ENCODE results near the gene GPHA2. TPM values are rescaled to one million over a fixed set of nuclear protein-coding genes. Genes with fewer than 3 reads are reported as not detected.
"Not testable (repeated sequence)": the region's sequence is repeated elsewhere in the genome, so short reads cannot be mapped to it uniquely, and the experiment has no call there.

Gene GPHA2, protein sequence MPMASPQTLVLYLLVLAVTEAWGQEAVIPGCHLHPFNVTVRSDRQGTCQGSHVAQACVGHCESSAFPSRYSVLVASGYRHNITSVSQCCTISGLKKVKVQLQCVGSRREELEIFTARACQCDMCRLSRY
- polyA plus RNA-seq (ENCODE audit: insufficient read length in 3 of 3), result 1 to 10 TPM; 2.0 to 3.7 (median 2.1) TPM
- long read RNA-seq, donor 1, partial matches to known transcripts, result 0 of 3 reads
- long read RNA-seq, donor 1, other reads (novel, unspliced or antisense), result 0 of 3 reads
- long read RNA-seq, donor 2, partial matches to known transcripts, result 0 of 2 reads
- long read RNA-seq, donor 2, other reads (novel, unspliced or antisense), result 0 of 2 reads
- long read RNA-seq, donor 3, partial matches to known transcripts, result 0 of 1 reads
- long read RNA-seq, donor 3, other reads (novel, unspliced or antisense), result 0 of 1 reads
- long read RNA-seq, donor 4, partial matches to known transcripts, result 0 of 3 reads
- long read RNA-seq, donor 4, other reads (novel, unspliced or antisense), result 0 of 3 reads
- long read RNA-seq, donor 5, partial matches to known transcripts, result 0 of 2 reads
- long read RNA-seq, donor 5, other reads (novel, unspliced or antisense), result 0 of 2 reads
- long read RNA-seq, donor 6, partial matches to known transcripts, result 0 of 3 reads
- long read RNA-seq, donor 6, other reads (novel, unspliced or antisense), result 0 of 3 reads
- long read RNA-seq, donor 7, partial matches to known transcripts, result 10 of 12 reads
- long read RNA-seq, donor 7, other reads (novel, unspliced or antisense), result 0 of 12 reads
- long read RNA-seq, donor 8, result 0 reads
- long read RNA-seq, donor 9, partial matches to known transcripts, result 0 of 1 reads
- long read RNA-seq, donor 9, other reads (novel, unspliced or antisense), result 0 of 1 reads
- long read RNA-seq, donor 10, result 0 reads
- long read RNA-seq, donor 11, partial matches to known transcripts, result 0 of 3 reads
- long read RNA-seq, donor 11, other reads (novel, unspliced or antisense), result 0 of 3 reads
- long read RNA-seq, donor 12, transcript GPHA2-201 (4 exons, 747 nt), result major isoform, 6 of 6 reads
- long read RNA-seq, donor 12, partial matches to known transcripts, result 0 of 6 reads
- long read RNA-seq, donor 12, other reads (novel, unspliced or antisense), result 0 of 6 reads
- long read RNA-seq, donor 13, partial matches to known transcripts, result 18 of 18 reads
- long read RNA-seq, donor 13, other reads (novel, unspliced or antisense), result 0 of 18 reads
- long read RNA-seq, donor 14, result 0 reads
- long read RNA-seq, donor 15, partial matches to known transcripts, result 24 of 25 reads
- long read RNA-seq, donor 15, other reads (novel, unspliced or antisense), result 0 of 25 reads
- long read RNA-seq, donor 16, partial matches to known transcripts, result 0 of 3 reads
- long read RNA-seq, donor 16, other reads (novel, unspliced or antisense), result 0 of 3 reads

- DNase-seq, result peak; percentile 60
Measured at GRCh38 chr11:64935359-64936081, at the start of gene GPHA2. Gene GPHA2, minus strand, starts transcription at chr11:64935893. Its CDS starts 433 bp downstream, at chr11:64935460.

GRCh38 chr11:64983339-64983738, 47.6 kb upstream of the GPHA2 start:
- DNase-seq, result not testable (repeated sequence)

GRCh38 chr11:64976651-64977050, 41.0 kb upstream of the GPHA2 start:
- DNase-seq, result no peak

GRCh38 chr11:64974124-64974523, 38.4 kb upstream of the GPHA2 start:
- DNase-seq, result no peak

DNA sequence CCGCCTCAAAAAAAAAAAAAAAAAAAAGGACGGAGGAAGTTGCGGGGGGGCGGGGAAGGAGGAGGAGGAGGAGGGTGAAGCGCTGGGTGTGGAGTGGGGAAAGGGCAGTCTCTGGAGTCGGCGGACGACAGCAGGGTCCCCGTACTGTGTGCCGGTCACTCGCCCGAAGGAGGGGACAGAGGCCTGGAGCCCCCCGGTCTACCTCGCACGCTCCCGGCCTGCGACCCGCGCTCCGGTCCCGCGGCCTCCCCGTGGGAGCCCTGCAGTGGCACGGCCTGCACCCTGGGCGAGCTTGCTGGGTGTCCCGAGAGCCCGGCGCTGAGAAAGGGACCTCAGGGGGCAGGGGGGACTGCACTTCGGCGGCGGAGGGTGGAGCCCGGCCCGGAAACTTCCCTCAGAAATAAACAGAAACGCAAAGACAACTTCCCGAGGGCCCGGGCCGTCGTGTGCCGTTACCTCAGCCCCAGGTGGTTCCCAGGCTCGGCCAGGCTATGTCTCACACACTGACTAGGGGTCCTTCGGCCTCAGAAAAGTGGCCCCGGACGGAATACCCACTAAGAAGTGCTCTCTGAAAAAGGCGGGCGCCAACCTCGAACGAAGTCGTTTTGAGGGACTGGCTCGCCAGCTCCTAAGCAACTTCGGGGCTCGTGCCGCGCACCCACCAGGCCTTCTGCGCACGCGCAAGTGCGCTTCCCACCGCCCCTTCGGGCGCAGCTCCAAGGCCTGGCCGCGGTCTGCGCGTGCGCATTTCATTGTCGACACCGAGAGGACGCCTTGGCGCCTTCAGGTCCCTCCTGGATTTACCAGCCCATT, 35.9 kb upstream of the GPHA2 start, which contains the start of gene MAJIN:
Gene MAJIN, minus strand, starts transcription at position 688 of the 813 bp plus-strand sequence. CDS start 12,703 bp downstream, outside the sequence.
- DNase-seq, result peak; percentile 85

DNA sequence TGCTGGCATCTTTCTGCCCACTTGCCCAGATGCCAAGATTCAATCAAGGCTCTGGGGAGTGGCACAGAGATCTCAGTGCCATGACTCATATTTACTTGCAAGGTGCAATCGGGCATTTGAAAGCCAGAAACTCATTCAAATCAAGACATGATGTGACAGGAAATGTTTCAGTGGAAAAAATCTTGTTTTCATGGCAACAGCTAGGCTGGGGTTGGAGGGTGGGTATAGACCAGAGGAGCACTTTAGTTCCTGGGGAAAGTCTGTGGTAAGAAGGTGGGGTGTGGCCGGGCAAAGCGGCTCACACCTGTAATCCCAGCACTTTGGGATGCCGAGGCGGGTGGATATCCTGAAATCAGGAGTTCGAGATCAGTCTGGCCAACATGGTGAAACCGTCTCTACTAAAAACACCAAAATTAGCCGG, 35.0 kb upstream of the GPHA2 start:
- no peak for DNase-seq

DNA sequence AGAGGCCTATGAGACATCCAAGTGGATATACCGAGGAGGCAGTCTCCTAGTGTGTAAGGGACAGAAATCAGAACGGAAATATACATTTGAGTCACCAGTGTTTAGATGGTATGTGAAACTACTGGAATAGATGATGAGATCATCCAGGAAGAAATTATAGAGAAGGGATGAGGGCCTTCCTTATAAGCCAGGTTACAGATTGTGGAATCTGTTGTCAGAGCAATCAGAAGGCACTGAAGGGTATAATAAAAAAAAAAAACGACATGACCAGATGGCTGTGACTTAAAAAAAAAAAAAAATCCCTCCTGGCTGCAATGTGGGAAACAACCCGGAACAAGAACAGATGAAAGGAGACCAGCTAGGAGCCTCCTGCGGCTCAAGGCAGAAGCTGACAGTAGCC, 33.5 kb upstream of the GPHA2 start:
- DNase-seq, result no peak

DNA sequence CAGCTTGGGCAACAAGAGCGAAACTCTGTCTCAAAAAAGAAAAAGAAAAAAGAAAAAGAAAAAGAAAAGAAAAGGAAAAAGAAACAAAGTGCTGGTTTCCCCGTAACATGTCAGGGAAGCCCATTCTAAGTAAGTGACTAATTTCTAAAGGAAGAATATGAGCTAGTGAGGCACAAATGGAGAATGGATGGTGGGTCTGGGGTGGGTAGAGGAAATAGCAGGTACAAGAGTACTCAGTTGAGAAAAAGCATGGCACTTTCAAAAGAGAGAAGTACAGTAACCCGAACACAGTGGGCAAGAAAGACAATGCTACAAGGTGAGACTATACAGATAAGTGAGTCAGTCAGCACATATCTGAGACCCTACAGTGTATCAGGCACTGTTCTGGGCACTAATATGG, 31.7 kb upstream of the GPHA2 start:
- DNase-seq, result no peak

GRCh38 chr11:64963072-64963631, 27.5 kb upstream of the GPHA2 start:
- no peak for DNase-seq

- DNase-seq, result no peak
Measured at GRCh38 chr11:64960719-64961118, 25.0 kb upstream of the GPHA2 start.

GRCh38 chr11:64959498-64959897, 23.8 kb upstream of the GPHA2 start:
- DNase-seq, result no peak

DNA sequence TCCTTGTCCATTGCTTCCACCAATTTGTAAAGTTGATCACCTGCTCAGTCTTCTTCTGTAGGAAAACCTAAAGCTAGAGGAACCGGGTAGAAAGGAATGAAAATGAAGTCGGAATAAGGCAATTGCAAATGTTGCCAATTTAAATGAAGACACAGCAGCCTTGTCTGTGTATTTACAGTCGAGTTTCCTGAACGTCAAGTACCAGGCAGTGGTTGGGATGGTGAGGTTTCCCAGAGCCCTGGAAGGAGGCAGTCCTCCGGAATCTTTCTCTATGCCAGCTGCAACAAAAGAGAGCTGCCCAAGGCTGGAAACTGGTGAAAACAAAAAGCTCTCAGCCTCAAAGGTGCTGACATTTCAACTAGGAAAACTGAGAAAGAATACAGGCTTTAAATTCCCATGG, 18.5 kb upstream of the GPHA2 start:
- DNase-seq, result no peak

DNA sequence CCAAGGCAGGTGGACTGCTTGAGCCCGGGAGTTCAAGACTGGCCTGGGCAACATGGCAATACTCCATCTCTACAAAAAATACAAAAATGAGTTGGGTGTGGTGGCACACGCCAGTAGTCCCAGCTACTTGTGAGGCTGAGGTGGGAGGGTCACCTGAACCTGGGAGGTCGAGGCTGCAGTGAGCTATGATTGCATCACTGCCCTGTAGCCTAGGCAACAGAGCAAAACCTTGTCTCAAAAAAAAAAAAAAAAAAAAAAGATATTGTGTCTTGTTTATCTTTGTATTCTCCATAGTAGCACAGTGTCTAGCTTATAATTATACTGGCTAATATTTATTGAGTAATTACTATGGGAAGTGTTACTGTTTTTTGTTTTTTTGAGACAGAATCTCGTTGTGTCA, 15.8 kb upstream of the GPHA2 start:
- DNase-seq, result no peak

DNA sequence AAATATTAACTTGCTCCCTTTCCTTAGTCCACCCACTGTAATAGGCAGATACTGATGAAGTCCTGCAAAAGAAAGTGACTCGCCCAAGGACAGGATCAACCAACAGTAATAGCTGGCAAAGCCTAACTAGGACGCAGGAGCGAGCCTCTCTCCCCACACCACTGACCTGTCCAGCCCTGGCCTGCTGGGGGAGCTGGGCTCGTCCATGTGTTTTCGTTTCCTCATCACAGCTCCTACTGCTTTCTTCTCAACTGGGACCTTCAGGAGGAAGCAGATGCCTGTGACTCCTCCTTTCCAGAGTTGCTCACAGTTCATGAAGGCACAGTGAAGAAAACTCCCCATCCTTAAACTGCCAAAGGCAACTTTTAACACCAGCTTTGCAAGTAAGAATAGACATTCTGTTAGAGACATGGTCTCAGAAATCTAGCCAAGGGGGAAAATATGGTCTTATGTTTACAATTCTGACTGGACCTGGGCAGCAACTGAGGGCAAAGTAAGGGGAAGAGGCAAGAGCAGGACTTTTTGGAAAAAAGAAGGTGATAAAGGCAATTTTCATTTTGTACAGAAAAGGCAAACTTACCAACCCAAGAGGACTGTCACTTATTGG, 11.6 kb upstream of the GPHA2 start:
- no peak for DNase-seq

GRCh38 chr11:64936539-64936938, 846 bp upstream of the GPHA2 start:
- DNase-seq, result no peak

- peak; percentile 19 for DNase-seq
Measured at GRCh38 chr11:64934682-64935358, 873 bp downstream of the GPHA2 start.

DNA sequence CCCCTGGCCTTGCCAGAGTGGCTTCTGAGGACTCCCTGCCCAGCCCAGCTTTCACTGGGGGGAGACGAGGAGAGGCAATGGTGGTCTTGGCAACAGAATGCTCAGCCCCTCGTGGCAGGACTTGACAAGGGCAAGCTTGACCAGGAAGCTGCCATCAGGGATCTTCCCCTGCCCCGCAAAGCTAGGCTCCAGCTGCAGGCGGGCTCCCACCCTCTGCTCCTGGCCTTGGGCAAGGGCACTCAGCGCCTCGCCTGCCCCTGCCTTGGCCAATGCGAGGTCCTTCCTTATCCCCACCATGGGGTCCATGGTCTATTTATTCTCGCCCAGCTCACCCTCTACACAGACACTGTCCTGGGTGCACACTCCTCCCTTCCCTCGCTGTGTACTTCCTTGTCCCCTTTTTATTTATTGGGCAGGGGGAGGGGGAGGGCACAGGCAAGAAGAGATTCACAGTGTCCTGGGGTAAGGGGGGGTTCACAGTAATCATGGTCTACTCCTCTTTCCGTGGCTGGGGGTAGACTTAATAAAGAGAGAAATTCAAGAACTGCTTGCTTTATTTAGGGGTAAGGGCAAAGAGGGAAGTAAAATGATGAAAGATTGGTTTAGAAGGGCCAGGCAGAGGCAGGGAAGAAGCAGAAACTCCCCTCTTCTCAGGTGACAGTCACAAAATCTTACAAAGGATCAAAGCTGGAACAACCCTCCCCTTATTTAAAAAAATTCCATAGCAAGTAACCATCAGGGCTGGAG, 1.6 kb downstream of the GPHA2 start:
- no peak for DNase-seq
